ENCODE results near the gene PPP4C. TPM values are rescaled to one million over a fixed set of nuclear protein-coding genes. Genes with fewer than 3 reads are reported as not detected.

Gene PPP4C
- total RNA-seq, 1 experiment from 2014 or later, result 93.2 TPM

- TF ChIP-seq, protein P1, sequence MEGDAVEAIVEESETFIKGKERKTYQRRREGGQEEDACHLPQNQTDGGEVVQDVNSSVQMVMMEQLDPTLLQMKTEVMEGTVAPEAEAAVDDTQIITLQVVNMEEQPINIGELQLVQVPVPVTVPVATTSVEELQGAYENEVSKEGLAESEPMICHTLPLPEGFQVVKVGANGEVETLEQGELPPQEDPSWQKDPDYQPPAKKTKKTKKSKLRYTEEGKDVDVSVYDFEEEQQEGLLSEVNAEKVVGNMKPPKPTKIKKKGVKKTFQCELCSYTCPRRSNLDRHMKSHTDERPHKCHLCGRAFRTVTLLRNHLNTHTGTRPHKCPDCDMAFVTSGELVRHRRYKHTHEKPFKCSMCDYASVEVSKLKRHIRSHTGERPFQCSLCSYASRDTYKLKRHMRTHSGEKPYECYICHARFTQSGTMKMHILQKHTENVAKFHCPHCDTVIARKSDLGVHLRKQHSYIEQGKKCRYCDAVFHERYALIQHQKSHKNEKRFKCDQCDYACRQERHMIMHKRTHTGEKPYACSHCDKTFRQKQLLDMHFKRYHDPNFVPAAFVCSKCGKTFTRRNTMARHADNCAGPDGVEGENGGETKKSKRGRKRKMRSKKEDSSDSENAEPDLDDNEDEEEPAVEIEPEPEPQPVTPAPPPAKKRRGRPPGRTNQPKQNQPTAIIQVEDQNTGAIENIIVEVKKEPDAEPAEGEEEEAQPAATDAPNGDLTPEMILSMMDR (IDR thresholded peaks at IDR 0.05; ENCODE audit: unreplicated experiment), result peak; percentile 54
- intact Hi-C loops (cut with micrococcal nuclease), result no loop called here
- Mint-ChIP-seq H3K27me3 (ENCODE audit: insufficient read depth, unreplicated experiment) (no peaks in the 10 kb centered on the region), H3K36me3 (ENCODE audit: insufficient read depth, unreplicated experiment) (no peaks in the 10 kb centered on the region), H3K4me3 (ENCODE audit: unreplicated experiment) (no peak overlapping the region), H3K27ac (ENCODE audit: low read depth, unreplicated experiment) (no peak overlapping the region), H3K4me1 (ENCODE audit: insufficient read depth, unreplicated experiment) (no peaks in the 10 kb centered on the region), H3K9me3 (ENCODE audit: unreplicated experiment) (no peaks in the 10 kb centered on the region)
- DNase-seq (ENCODE audit: unreplicated experiment), result peak; percentile 49
- BruUV-seq (replicated peaks), result no TSS peak
- POLR2A ChIA-PET, result interaction anchor here (1.0 to 1.4 kb wide), 2 partner anchors 11 to 55 kb away, joined by 4 read pairs; partner anchors contain the start of gene YPEL3
- CTCF ChIA-PET, result interaction anchor here (0.7 to 5.6 kb wide), 7 partner anchors 9 to 118 kb away, joined by 3 to 43 read pairs (median 5); partner anchors contain the start of gene TLCD3B
These were observed 34.0 kb upstream of the PPP4C start for GRCh38 chr16:30041841-30042240.

DNA sequence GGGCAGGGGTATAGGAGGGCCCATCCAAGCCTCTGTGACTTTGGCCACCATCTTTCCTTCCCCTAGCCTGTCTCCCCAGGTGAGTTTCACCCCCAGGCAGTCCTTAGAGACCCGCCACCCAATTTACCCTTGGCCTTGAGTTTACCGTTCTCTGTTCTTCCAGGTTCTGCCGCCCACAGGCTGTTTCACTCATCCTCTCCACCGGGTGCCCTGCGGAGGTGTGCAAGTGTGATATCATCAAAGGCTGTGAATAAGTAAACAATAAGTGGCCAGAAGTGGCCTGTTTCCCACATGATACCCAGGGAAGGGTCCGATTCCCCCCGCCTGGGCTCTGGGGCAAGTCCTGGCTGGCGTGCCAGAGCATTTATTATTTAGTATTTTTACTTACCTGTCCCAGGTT lies 29.6 kb upstream of the PPP4C start:
- CTCF ChIA-PET, result interaction anchor here (0.7 kb wide), 1 partner anchor 15 kb away, joined by 3 read pairs; no protein-coding TSS in a partner anchor
- no peaks in the 10 kb centered on the region for H3K36me3 Mint-ChIP-seq (ENCODE audit: insufficient read depth, unreplicated experiment)
- BruUV-seq (replicated peaks), result no TSS peak
- POLR2A ChIA-PET, result no interaction called here
- H3K27ac Mint-ChIP-seq (ENCODE audit: low read depth, unreplicated experiment), result no peak overlapping the region
- intact Hi-C loops (cut with micrococcal nuclease), result no loop called here
- no peak for DNase-seq (ENCODE audit: unreplicated experiment)
- H3K27me3 Mint-ChIP-seq (ENCODE audit: insufficient read depth, unreplicated experiment), result no peaks in the 10 kb centered on the region
- H3K9me3 Mint-ChIP-seq (ENCODE audit: unreplicated experiment), result no peaks in the 10 kb centered on the region
- TF ChIP-seq, protein P1 (IDR thresholded peaks at IDR 0.05; ENCODE audit: unreplicated experiment), result no peak
- H3K4me3 Mint-ChIP-seq (ENCODE audit: unreplicated experiment), result no peak overlapping the region
- H3K4me1 Mint-ChIP-seq (ENCODE audit: insufficient read depth, unreplicated experiment), result no peaks in the 10 kb centered on the region

DNA sequence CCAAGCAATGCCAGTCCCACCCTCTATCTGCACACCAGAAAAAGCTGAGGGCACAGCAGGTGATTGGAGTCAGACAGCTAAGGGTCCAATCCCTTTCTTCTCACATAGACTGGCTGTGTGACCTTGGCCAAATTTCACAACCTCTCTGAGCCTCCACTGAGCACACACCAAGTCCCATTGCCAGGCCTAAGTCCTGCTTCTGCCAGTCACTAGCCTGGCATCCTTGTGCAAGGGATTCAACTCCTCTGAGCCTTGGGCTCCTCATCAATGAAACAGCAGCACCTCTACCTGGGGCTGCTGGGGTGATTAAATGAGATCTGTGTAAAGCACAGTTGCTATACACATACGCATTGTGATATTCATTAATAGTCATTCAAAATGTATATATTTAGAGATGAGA lies 29.2 kb upstream of the PPP4C start:
- POLR2A ChIA-PET, result no interaction called here
- H3K9me3 Mint-ChIP-seq (ENCODE audit: unreplicated experiment), result no peaks in the 10 kb centered on the region
- H3K36me3 Mint-ChIP-seq (ENCODE audit: insufficient read depth, unreplicated experiment), result no peaks in the 10 kb centered on the region
- intact Hi-C loops (cut with micrococcal nuclease), result no loop called here
- H3K4me3 Mint-ChIP-seq (ENCODE audit: unreplicated experiment), result no peak overlapping the region
- H3K27me3 Mint-ChIP-seq (ENCODE audit: insufficient read depth, unreplicated experiment), result no peaks in the 10 kb centered on the region
- no peak overlapping the region for H3K27ac Mint-ChIP-seq (ENCODE audit: low read depth, unreplicated experiment)
- CTCF ChIA-PET, result interaction anchor here (1.4 kb wide), 1 partner anchor 15 kb away, joined by 8 read pairs; the partner anchor contains the start of gene TLCD3B
- H3K4me1 Mint-ChIP-seq (ENCODE audit: insufficient read depth, unreplicated experiment), result peaks cover 3% of the 10 kb centered on the region
- no peak for DNase-seq (ENCODE audit: unreplicated experiment)
- TF ChIP-seq, protein P1 (IDR thresholded peaks at IDR 0.05; ENCODE audit: unreplicated experiment), result no peak
- no TSS peak for BruUV-seq (replicated peaks)

GRCh38 chr16:30049871-30050270 lies 25.9 kb upstream of the PPP4C start:
- no peak for DNase-seq (ENCODE audit: unreplicated experiment)
- ChIA-PET CTCF (interaction anchor here (2.8 kb wide), 1 partner anchor 18 kb away, joined by 20 read pairs; the partner anchor contains the start of gene TLCD3B), POLR2A (interaction anchor here (1.0 kb wide), 1 partner anchor 54 kb away, joined by 5 read pairs; the partner anchor contains the start of gene INO80E)
- TF ChIP-seq, protein P1 (IDR thresholded peaks at IDR 0.05; ENCODE audit: unreplicated experiment), result no peak
- no peaks in the 10 kb centered on the region for H3K9me3 Mint-ChIP-seq (ENCODE audit: unreplicated experiment)
- no TSS peak for BruUV-seq (replicated peaks)
- peaks cover 19% of the 10 kb centered on the region for H3K4me1 Mint-ChIP-seq (ENCODE audit: insufficient read depth, unreplicated experiment)
- no peaks in the 10 kb centered on the region for H3K36me3 Mint-ChIP-seq (ENCODE audit: insufficient read depth, unreplicated experiment)
- intact Hi-C loops (cut with micrococcal nuclease), result no loop called here
- H3K27ac Mint-ChIP-seq (ENCODE audit: low read depth, unreplicated experiment), result no peak overlapping the region
- no peaks in the 10 kb centered on the region for H3K27me3 Mint-ChIP-seq (ENCODE audit: insufficient read depth, unreplicated experiment)
- no peak overlapping the region for H3K4me3 Mint-ChIP-seq (ENCODE audit: unreplicated experiment)

Data from MCF 10A (cell line).